Right lobe of liver (tissue), 6 donors: ENCODE measurements around the gene VPS4A. TPM values are rescaled to one million over a fixed set of nuclear protein-coding genes. Genes with fewer than 3 reads are reported as not detected.

Source experiments
- ATAC-seq, 4 donors: fragments of 200-7000 bp; cut with Tn5 transposase; one replicate each; pipeline ENCODE4 v1.9.1; 2020; ENCODE audit warnings: mild to moderate bottlenecking in 4 of 4, moderate library complexity in 4 of 4
- DNase-seq, 3 donors: peaks; one replicate each; pipeline ENCODE4 v3.0.0-alpha.2; 2020
- H3K27ac ChIP-seq, 3 donors: fragments of 200-600 bp; one replicate each; pipeline ENCODE4 v1.8.0; 2022
- H3K27me3 ChIP-seq, 2 donors: fragments of 200-600 bp; one replicate each; pipeline ENCODE4 v1.8.0; 2022
- H3K36me3 ChIP-seq, 4 donors: fragments of 200-600 bp; sonication (generic) in 1 of 4; one replicate each; pipeline versions ENCODE4 v1.5.1 to v1.8.0; 2017 to 2022; ENCODE audit warnings: control low read depth in 1 of 4
- H3K4me1 ChIP-seq, 4 donors: fragments of 200-600 bp; sonication (generic) in 1 of 4; one replicate each; pipeline versions ENCODE4 v1.5.1 to v1.8.0; 2017 to 2022; ENCODE audit warnings: control low read depth in 1 of 4
- H3K4me3 ChIP-seq, 3 donors: fragments of 200-600 bp; one replicate each; pipeline ENCODE4 v1.8.0; 2022
- H3K9me3 ChIP-seq, 4 donors: fragments of 200-600 bp; sonication (generic) in 1 of 4; one replicate each; pipeline versions ENCODE4 v1.5.1 to v1.8.0; 2017 to 2022; ENCODE audit warnings: control low read depth in 1 of 4
- CTCF ChIP-seq, 4 donors: fragments of 200-600 bp in 3 of 4; fragments of 450-650 bp in 1 of 4; IDR thresholded peaks; one replicate each; pipeline versions ENCODE4 v1.5.1 to v1.8.0; 2016 to 2022; ENCODE audit warnings: antibody characterized with exemption in 4 of 4, mild to moderate bottlenecking in 2 of 4
- POLR2A ChIP-seq: fragments of 450-650 bp; IDR thresholded peaks from one replicate; pipeline ENCODE4 v1.6.1; 2017; ENCODE audit warnings: antibody characterized with exemption, mild to moderate bottlenecking
- WGBS: methylation state at CpG from one replicate; pipeline ENCODE4 v1.1.6; 2018; ENCODE audit warnings: low coverage, low lambda C conversion rate; ENCODE audit not compliant: insufficient coverage; ENCODE audit errors: missing lambda C conversion rate; 5-methylcytosine and 5-hydroxymethylcytosine counted together
- intact Hi-C, 2 donors: fragments of 100-400 bp; cut with DNase I; formaldehyde crosslinking; loops; one replicate each; pipeline versions ENCODE4 v1.11.2 to v1.14.1; 2022
- total RNA-seq, 6 experiments: library from RNA; depleted of rRNA in 2 of 6; stranded (reverse); fragments of >200 nt in 2 of 6; fragmentation: NEBNext Ultra II Directional in 3 of 6; extraction: Animal tissue kit (Norgen Biotek cat#: 25700) in 3 of 6; gene quantifications; one replicate each; pipeline versions ENCODE4 v1.1.0 to v1.2.4, GENCODE V29; 2016 to 2023
- donor health status: DM: no; HTN: yes; CAD: no.
- donor health status: DM: no; HTN: no; CAD: no.
- donor health status: DM: no; HTN: no; CAD: no.
- donor health status: DM: no; HTN: yes; CAD: no.
- donor health status: DM: no; HTN: yes; CAD: no.

The VPS4A gene
- total RNA-seq, 6 experiments from 2014 or later, result 9.6 to 15.3 (median 12.3) TPM

DNA sequence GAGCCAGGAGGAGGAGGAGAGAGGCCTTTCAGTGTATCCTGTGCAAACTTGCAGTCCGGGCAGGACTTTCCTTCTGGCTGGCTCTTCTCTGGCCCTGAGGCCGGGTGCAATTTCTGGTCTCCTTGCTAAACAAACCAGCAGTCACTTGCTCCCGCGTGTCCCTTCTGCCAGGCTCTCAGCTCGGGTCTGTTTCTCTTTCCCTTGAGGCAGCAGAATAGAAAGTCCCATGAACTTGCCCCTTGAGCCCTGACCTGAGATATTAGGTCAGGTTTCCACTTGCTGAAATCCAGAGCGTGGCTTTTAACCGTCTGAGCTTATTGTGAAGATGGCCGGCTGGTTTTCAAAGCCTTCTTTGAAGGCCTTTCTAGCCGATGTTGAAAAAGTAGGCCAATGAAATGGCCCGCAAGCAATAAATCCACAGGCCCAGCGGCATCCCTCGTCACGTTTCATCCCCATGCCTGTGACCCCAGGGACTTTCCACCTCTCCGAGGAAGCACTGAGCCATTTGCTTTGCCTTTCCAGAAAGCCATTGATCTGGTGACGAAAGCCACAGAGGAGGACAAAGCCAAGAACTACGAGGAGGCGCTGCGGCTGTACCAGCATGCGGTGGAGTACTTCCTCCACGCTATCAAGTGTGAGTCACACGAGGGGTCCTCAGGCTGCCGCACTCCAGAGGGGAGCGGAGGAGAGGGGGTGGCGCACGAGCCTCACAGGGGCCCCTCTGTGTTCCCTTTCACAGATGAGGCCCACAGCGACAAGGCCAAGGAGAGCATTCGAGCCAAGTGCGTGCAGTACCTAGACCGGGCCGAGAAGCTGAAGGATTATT is 4.5 kb downstream of the VPS4A start:
- ATAC-seq, result peak; percentile 2 to 45 (median 37)
- Histone ChIP-seq H3K27me3 (no peaks in the 10 kb centered on the region), H3K4me1 (peaks cover 0 to 66% (median 24%) of the 10 kb centered on the region in 4 donors), H3K4me3 (no peak overlapping the region), H3K27ac (peak overlapping the region; percentile 69 to 97 (median 88)), H3K36me3 (peaks cover 0 to 42% (median 26%) of the 10 kb centered on the region in 4 donors), H3K9me3 (no peaks in the 10 kb centered on the region)
- no peak for TF ChIP-seq POLR2A
- no peak for TF ChIP-seq CTCF (IDR thresholded peaks at IDR 0.05)
- intact Hi-C loops, result no loop called here
- WGBS, result 25% methylated on average over 7 of the region's 30 CpGs
- peak; percentile 70 to 82 (median 72) for DNase-seq

- 42% methylated on average over 5 of the region's 17 CpGs for WGBS
- Histone ChIP-seq H3K36me3 (peaks cover 0 to 51% (median 33%) of the 10 kb centered on the region in 4 donors), H3K27me3 (no peaks in the 10 kb centered on the region), H3K4me3 (no peak overlapping the region), H3K27ac (peak overlapping the region; percentile 69 to 97 (median 88)), H3K4me1 (peaks cover 0 to 66% (median 24%) of the 10 kb centered on the region in 4 donors), H3K9me3 (no peaks in the 10 kb centered on the region)
- DNase-seq (peak; percentile 83 to 93 (median 91)), ATAC-seq (peak; percentile 77 to 82 (median 78))
- intact Hi-C loops, result no loop called here
- no peak for TF ChIP-seq CTCF (IDR thresholded peaks at IDR 0.05)
- no peak for TF ChIP-seq POLR2A
These were observed 5.5 kb downstream of the VPS4A start for GRCh38 chr16:69316595-69317034.

DNA sequence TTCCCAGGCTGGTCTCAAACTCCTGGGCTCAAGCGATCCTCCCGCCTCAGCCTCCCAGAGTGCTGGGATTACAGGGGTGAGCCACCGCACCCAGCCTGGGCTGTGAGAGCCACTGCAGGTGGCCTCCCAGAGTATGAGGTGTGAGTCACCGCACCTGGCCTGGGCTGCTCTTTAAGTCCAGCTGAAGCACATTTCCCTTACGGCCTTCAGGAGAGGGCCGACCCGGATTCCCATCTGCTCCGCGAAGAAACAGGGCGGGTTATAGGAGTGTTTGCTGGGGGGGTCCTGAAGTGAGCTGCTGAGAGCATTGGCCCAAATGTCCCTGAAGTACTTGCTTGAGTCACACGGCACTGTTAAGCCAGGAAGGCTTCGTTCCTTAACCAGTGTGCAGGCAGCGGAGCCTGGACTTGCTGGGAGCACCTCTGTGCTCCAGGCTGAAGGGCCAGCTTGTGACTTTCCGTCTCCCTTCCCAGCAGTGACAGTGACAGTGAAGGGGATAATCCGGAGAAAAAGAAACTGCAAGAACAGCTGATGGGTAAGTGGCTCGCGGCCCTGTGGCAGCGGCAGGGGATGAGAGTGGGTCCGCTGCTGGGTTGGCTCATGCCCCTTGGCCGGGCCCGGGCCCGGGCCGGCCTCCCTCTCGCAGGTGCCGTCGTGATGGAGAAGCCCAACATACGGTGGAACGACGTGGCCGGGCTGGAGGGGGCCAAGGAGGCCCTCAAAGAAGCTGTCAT is 7.2 kb downstream of the VPS4A start:
- Histone ChIP-seq H3K9me3 (no peaks in the 10 kb centered on the region), H3K4me1 (peaks cover 0 to 64% (median 22%) of the 10 kb centered on the region in 4 donors), H3K4me3 (no peak overlapping the region), H3K36me3 (peaks cover 0 to 68% (median 37%) of the 10 kb centered on the region in 4 donors), H3K27ac (peak overlapping the region in 2 of 3 donors; percentile 16 to 97), H3K27me3 (no peaks in the 10 kb centered on the region)
- no peak for TF ChIP-seq POLR2A
- no peak for TF ChIP-seq CTCF (IDR thresholded peaks at IDR 0.05)
- intact Hi-C loops, result no loop called here
- no peak for ATAC-seq
- WGBS, result 93% methylated on average over 18 of the region's 30 CpGs
- peak in 1 of 3 donors; percentile 45 for DNase-seq

GRCh38 chr16:69318911-69319289 is 7.8 kb downstream of the VPS4A start:
- peaks cover 0 to 66% (median 23%) of the 10 kb centered on the region in 4 donors for H3K4me1 ChIP-seq
- H3K27ac ChIP-seq, result peak overlapping the region in 1 of 3 donors; percentile 97
- WGBS, result 35% methylated on average over 4 of the region's 10 CpGs
- no peaks in the 10 kb centered on the region for H3K27me3 ChIP-seq
- intact Hi-C loops, result no loop called here
- peaks cover 0 to 70% (median 39%) of the 10 kb centered on the region in 4 donors for H3K36me3 ChIP-seq
- DNase-seq (peak in 1 of 3 donors; percentile 51), ATAC-seq (peak in 2 of 4 donors; percentile 1 to 3)
- no peak for TF ChIP-seq POLR2A
- TF ChIP-seq CTCF (IDR thresholded peaks at IDR 0.05), result no peak
- H3K4me3 ChIP-seq, result no peak overlapping the region
- no peaks in the 10 kb centered on the region for H3K9me3 ChIP-seq
